HepG2 (cell line): ENCODE data around the gene SOCS1. TPM values are rescaled to one million over a fixed set of nuclear protein-coding genes. Genes with fewer than 3 reads are reported as not detected.

ENCODE experiments used
- HCFC1 ChIP-seq: fragments of 150-350 bp; IDR thresholded peaks from 2 replicates; pipeline ENCODE4 v1.6.1; 2014; ENCODE audit warnings: low read depth, low read length
- SRSF1 ChIP-seq: fragments of 200-400 bp; formaldehyde crosslinking; optimal IDR thresholded peaks from 2 replicates; pipeline ENCODE3; 2017; ENCODE audit warnings: mild to moderate bottlenecking, low read depth, low read length, moderate library complexity
- ZNF121 ChIP-seq: sonication (generic); formaldehyde crosslinking; IDR thresholded peaks from 2 replicates; pipeline ENCODE4 v1.5.0; 2020; ENCODE audit warnings: mild to moderate bottlenecking, missing genetic modification reagents
- ZNF234 ChIP-seq: sonication (generic); formaldehyde crosslinking; conservative IDR thresholded peaks from 2 replicates; pipeline ENCODE4 v1.5.1; 2020; ENCODE audit warnings: mild to moderate bottlenecking, missing genetic modification reagents
- ZNF607 ChIP-seq: sonication (generic); formaldehyde crosslinking; IDR thresholded peaks from 2 replicates; pipeline ENCODE4 v1.5.1; 2020; ENCODE audit warnings: missing genetic modification reagents, mild to moderate bottlenecking, borderline replicate concordance
- polyA plus RNA-seq, 8 experiments: library from polyadenylated mRNA; depleted of rRNA in 3 of 8; stranded (reverse) in 7 of 8; unstranded in 1 of 8; fragments of >200 nt; fragmentation: Illumina TruSeq in 4 of 8; extraction: Trizol in 4 of 8; gene quantifications; 2 replicates each; pipeline versions ENCODE4 v1.2.1 to v1.2.3, GENCODE V29; 2011 to 2016; ENCODE audit warnings: low read depth in 4 of 8, missing spikeins in 1 of 8, mixed read lengths in 1 of 8; ENCODE audit not compliant: insufficient read depth in 1 of 8
- total RNA-seq, 5 experiments: library from RNA; depleted of rRNA; stranded (reverse); fragments of >200 nt; fragmentation: Illumina TruSeq; extraction: Trizol; gene quantifications; 2 replicates each; pipeline ENCODE4 v1.2.3, GENCODE V29; 2016; ENCODE audit warnings: low read depth in 1 of 5
- TF ChIP-seq, protein P1 (sequence below): sonication (generic); formaldehyde crosslinking; IDR thresholded peaks from 2 replicates; pipeline ENCODE4 v1.5.0; 2020; ENCODE audit warnings: mild to moderate bottlenecking, missing genetic modification reagents
- TF ChIP-seq, protein P2 (sequence below): sonication (generic); formaldehyde crosslinking; IDR thresholded peaks from 2 replicates; pipeline ENCODE4 v1.5.1; 2020; ENCODE audit warnings: mild to moderate bottlenecking, moderate library complexity, missing genetic modification reagents

Gene SOCS1
- total and polyA plus RNA-seq, 2 of the 13 experiments (the other 11 are each of a cell fraction or from before 2014, with no cell fraction given): 5.3 to 6.3 TPM

DNA sequence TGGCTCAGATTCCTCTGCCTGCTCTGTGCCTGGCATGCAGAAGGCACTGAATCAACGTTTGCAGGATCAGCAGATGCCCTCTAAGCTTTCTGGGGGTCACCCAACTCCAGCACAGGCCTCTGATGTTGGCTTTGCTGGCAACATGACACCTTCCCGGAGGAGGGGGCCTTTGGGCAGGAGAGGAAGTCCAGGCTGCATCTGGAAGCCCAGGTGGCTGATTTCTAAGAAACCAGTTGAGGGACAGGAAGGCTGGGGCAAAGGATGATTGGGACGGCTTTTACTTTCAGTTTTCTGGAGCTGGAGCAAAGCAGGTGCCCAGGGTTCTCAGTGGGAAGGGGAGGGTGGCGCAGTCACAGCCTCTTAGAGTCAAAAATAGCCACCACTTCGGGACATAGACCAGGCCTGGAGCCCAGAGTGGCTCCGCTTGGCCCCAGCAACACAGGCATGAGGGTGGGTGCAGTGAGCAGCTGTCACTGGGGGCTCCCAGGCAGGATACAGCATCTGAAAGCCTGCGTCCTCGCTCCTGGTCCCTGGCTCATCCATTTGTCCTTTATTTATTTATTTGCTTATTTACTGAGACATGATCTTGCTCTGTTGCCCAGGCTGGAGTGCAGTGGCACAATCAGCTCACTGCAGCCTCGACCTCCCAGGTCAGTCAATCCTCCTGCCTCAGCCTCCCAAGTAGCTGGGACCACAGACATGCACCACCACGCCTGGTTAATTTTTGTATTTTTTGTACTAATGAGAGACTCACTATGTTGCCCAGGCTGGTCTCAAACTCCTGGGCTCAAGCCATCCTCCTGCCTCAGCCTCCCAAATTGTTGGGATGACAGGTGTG is 15.1 kb downstream of the SOCS1 start (continued):
- TF ChIP-seq, protein P1, sequence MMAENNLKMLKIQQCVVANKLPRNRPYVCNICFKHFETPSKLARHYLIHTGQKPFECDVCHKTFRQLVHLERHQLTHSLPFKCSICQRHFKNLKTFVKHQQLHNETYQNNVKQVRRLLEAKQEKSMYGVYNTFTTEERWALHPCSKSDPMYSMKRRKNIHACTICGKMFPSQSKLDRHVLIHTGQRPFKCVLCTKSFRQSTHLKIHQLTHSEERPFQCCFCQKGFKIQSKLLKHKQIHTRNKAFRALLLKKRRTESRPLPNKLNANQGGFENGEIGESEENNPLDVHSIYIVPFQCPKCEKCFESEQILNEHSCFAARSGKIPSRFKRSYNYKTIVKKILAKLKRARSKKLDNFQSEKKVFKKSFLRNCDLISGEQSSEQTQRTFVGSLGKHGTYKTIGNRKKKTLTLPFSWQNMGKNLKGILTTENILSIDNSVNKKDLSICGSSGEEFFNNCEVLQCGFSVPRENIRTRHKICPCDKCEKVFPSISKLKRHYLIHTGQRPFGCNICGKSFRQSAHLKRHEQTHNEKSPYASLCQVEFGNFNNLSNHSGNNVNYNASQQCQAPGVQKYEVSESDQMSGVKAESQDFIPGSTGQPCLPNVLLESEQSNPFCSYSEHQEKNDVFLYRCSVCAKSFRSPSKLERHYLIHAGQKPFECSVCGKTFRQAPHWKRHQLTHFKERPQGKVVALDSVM (CRISPR knock-in tag): peak; percentile 89
- peak; percentile 84 for TF ChIP-seq ZNF121 (CRISPR knock-in tag)
- 0 out of 2 replicates have a peak, but pooled peaks have one; percentile 45 for TF ChIP-seq ZNF607 (CRISPR knock-in tag)
- TF ChIP-seq ZNF234 (CRISPR knock-in tag): 0 out of 2 replicates have a peak, but pooled peaks have one; percentile 49
- TF ChIP-seq SRSF1: no peak
- no peak for TF ChIP-seq HCFC1
- TF ChIP-seq, protein P2, sequence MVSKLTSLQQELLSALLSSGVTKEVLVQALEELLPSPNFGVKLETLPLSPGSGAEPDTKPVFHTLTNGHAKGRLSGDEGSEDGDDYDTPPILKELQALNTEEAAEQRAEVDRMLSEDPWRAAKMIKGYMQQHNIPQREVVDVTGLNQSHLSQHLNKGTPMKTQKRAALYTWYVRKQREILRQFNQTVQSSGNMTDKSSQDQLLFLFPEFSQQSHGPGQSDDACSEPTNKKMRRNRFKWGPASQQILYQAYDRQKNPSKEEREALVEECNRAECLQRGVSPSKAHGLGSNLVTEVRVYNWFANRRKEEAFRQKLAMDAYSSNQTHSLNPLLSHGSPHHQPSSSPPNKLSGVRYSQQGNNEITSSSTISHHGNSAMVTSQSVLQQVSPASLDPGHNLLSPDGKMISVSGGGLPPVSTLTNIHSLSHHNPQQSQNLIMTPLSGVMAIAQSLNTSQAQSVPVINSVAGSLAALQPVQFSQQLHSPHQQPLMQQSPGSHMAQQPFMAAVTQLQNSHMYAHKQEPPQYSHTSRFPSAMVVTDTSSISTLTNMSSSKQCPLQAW (CRISPR knock-in tag): 0 out of 2 replicates have a peak, but pooled peaks have one; percentile 31
